GM12878 (cell line): ENCODE data around the gene RPS28. TPM values are rescaled to one million over a fixed set of nuclear protein-coding genes. Genes with fewer than 3 reads are reported as not detected.

Source experiments
- BACH1 ChIP-seq: fragments of 450-650 bp; IDR thresholded peaks from 2 replicates; pipeline ENCODE4 v1.6.1; 2017; ENCODE audit warnings: mild to moderate bottlenecking, borderline replicate concordance
- CBX3 ChIP-seq: fragments of 200-600 bp; sonication (generic); IDR thresholded peaks from 2 replicates; pipeline ENCODE4 v1.6.1; 2016; ENCODE audit warnings: low read depth, borderline replicate concordance
- EGR1 ChIP-seq, 2 experiments: IDR thresholded peaks; 1 replicate in 1 of 2; 2 replicates in 1 of 2; pipeline ENCODE4 v1.6.1; 2011 to 2012; ENCODE audit warnings: low read depth in 2 of 2, low read length in 2 of 2, borderline replicate concordance in 1 of 2, mild to moderate bottlenecking in 1 of 2, moderate library complexity in 1 of 2
- FOXM1 ChIP-seq: IDR thresholded peaks from 2 replicates; pipeline ENCODE4 v1.6.1; 2012; ENCODE audit warnings: low read depth, mild to moderate bottlenecking, inconsistent platforms, low read length, moderate library complexity
- HDAC2 ChIP-seq: fragments of 200-600 bp; sonication (generic); IDR thresholded peaks from 2 replicates; pipeline ENCODE4 v1.6.1; 2017
- HDAC6 ChIP-seq: fragments of 200-600 bp; sonication (generic); IDR thresholded peaks from one replicate; pipeline ENCODE4 v1.8.0; 2017; ENCODE audit warnings: antibody characterized with exemption; ENCODE audit not compliant: unreplicated experiment
- HSF1 ChIP-seq: fragments of 150-350 bp; IDR thresholded peaks from 2 replicates; pipeline ENCODE4 v1.6.1; 2014; ENCODE audit warnings: mild to moderate bottlenecking, low read depth, low read length
- IKZF1 ChIP-seq: fragments of 450-650 bp; conservative IDR thresholded peaks from 2 replicates; pipeline ENCODE4 v1.6.1; 2017; ENCODE audit warnings: antibody characterized with exemption, mild to moderate bottlenecking
- IRF4 ChIP-seq: IDR thresholded peaks from 2 replicates; pipeline ENCODE4 v1.6.1; 2011; ENCODE audit warnings: low read depth, low read length
- KDM1A ChIP-seq: fragments of 200-600 bp; sonication (generic); IDR thresholded peaks from 2 replicates; pipeline ENCODE4 v1.6.1; 2016; ENCODE audit warnings: borderline replicate concordance
- MTA2 ChIP-seq: fragments of 450-650 bp; IDR thresholded peaks from 2 replicates; pipeline ENCODE4 v1.6.1; 2016; ENCODE audit warnings: low read depth, mild to moderate bottlenecking, moderate library complexity
- NR2F1 ChIP-seq: fragments of 450-650 bp; conservative IDR thresholded peaks from 2 replicates; pipeline ENCODE4 v1.6.1; 2017; ENCODE audit warnings: mild to moderate bottlenecking
- POU2F2 ChIP-seq: IDR thresholded peaks from 3 replicates; pipeline ENCODE4 v1.6.1; 2011; ENCODE audit warnings: low read depth, mild to moderate bottlenecking, low read length, borderline replicate concordance
- RAD21 ChIP-seq: IDR thresholded peaks from 2 replicates; pipeline ENCODE4 v1.6.1; 2011; ENCODE audit warnings: mild to moderate bottlenecking, low read depth, low read length, moderate library complexity; ENCODE audit not compliant: insufficient read depth
- RCOR1 ChIP-seq: conservative IDR thresholded peaks from 2 replicates; pipeline ENCODE4 v1.6.1; 2012; ENCODE audit warnings: low read depth, low read length, improper control_type of control experiment
- SUPT20H ChIP-seq: IDR thresholded peaks from 2 replicates; pipeline ENCODE4 v1.6.1; 2011; ENCODE audit warnings: low read depth, mild to moderate bottlenecking, low read length, moderate library complexity, borderline replicate concordance; ENCODE audit not compliant: control insufficient read depth
- ZBTB11 ChIP-seq: fragments of 450-650 bp; formaldehyde crosslinking; IDR thresholded peaks from 2 replicates; pipeline ENCODE4 v1.5.0; 2022; ENCODE audit warnings: mild to moderate bottlenecking, missing genetic modification characterization
- ZSCAN29 ChIP-seq: fragments of 450-650 bp; IDR thresholded peaks from 2 replicates; pipeline ENCODE4 v1.6.1; 2017; ENCODE audit warnings: mild to moderate bottlenecking, moderate library complexity
- polyA plus RNA-seq, 11 experiments: library from polyadenylated mRNA; depleted of rRNA in 4 of 11; unstranded in 6 of 11; stranded (reverse) in 5 of 11; fragments of >200 nt; fragmentation: Nextera tagmentation in 4 of 11; fragmentation: Illumina TruSeq in 1 of 11; extraction: Ambion mirVana in 4 of 11; extraction: Trizol in 1 of 11; gene quantifications; 1 replicate in 1 of 11; 2 replicates in 10 of 11; pipeline versions ENCODE4 v1.2.1 to v1.2.3, GENCODE V29; 2011 to 2016; ENCODE audit warnings: inconsistent platforms in 2 of 11, missing spikeins in 2 of 11, low read depth in 1 of 11
- total RNA-seq, 4 experiments: library from RNA; depleted of rRNA in 3 of 4; stranded (reverse); fragments of >200 nt in 3 of 4; fragmentation: Illumina TruSeq in 1 of 4; extraction: Trizol in 1 of 4; gene quantifications; 2 replicates each; pipeline versions ENCODE4 v1.2.1 to v1.2.3, GENCODE V29; 2013 to 2021
- TF ChIP-seq, protein P1 (sequence below): fragments of 450-650 bp; IDR thresholded peaks from 2 replicates; pipeline ENCODE4 v1.6.1; 2016; ENCODE audit warnings: mild to moderate bottlenecking, moderate library complexity, borderline replicate concordance
- TF ChIP-seq, protein P2 (sequence below): fragments of 450-650 bp; IDR thresholded peaks from 2 replicates; pipeline ENCODE4 v1.6.1; 2014; ENCODE audit warnings: mild to moderate bottlenecking

Gene RPS28
- total and polyA plus RNA-seq, 10 of the 15 experiments (the other 5 are each of a cell fraction or from before 2014, with no cell fraction given), result 422 to 3,905 (median 1,580) TPM

- TF ChIP-seq, protein P1, sequence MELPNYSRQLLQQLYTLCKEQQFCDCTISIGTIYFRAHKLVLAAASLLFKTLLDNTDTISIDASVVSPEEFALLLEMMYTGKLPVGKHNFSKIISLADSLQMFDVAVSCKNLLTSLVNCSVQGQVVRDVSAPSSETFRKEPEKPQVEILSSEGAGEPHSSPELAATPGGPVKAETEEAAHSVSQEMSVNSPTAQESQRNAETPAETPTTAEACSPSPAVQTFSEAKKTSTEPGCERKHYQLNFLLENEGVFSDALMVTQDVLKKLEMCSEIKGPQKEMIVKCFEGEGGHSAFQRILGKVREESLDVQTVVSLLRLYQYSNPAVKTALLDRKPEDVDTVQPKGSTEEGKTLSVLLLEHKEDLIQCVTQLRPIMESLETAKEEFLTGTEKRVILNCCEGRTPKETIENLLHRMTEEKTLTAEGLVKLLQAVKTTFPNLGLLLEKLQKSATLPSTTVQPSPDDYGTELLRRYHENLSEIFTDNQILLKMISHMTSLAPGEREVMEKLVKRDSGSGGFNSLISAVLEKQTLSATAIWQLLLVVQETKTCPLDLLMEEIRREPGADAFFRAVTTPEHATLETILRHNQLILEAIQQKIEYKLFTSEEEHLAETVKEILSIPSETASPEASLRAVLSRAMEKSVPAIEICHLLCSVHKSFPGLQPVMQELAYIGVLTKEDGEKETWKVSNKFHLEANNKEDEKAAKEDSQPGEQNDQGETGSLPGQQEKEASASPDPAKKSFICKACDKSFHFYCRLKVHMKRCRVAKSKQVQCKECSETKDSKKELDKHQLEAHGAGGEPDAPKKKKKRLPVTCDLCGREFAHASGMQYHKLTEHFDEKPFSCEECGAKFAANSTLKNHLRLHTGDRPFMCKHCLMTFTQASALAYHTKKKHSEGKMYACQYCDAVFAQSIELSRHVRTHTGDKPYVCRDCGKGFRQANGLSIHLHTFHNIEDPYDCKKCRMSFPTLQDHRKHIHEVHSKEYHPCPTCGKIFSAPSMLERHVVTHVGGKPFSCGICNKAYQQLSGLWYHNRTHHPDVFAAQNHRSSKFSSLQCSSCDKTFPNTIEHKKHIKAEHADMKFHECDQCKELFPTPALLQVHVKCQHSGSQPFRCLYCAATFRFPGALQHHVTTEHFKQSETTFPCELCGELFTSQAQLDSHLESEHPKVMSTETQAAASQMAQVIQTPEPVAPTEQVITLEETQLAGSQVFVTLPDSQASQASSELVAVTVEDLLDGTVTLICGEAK, result no peak
- TF ChIP-seq IKZF1 (no peak), SUPT20H (no peak), FOXM1 (peak; percentile 47; the same call in 1 of the 2 replicates), POU2F2 (no peak), HSF1 (no peak), MTA2 (no peak), ZBTB11 (CRISPR knock-in tag) (no peak), KDM1A (no peak), IRF4 (no peak), HDAC6 (no peak), HDAC2 (no peak), BACH1 (0 out of 2 replicates have a peak, but pooled peaks have one; percentile 14), EGR1 (IDR thresholded peaks at IDR 0.05; ENCODE audit: borderline replicate concordance in 1 of 2, low read depth in 2 of 2, low read length in 2 of 2) (peak in 1 of 2 experiments; percentile 53; a peak in 1 of 3 replicates), RCOR1 (no peak), ZSCAN29 (no peak), CBX3 (no peak), RAD21 (peak; percentile 10; the same call in 1 of the 2 replicates), NR2F1 (0 out of 2 replicates have a peak, but pooled peaks have one; percentile 16)
- TF ChIP-seq, protein P2, sequence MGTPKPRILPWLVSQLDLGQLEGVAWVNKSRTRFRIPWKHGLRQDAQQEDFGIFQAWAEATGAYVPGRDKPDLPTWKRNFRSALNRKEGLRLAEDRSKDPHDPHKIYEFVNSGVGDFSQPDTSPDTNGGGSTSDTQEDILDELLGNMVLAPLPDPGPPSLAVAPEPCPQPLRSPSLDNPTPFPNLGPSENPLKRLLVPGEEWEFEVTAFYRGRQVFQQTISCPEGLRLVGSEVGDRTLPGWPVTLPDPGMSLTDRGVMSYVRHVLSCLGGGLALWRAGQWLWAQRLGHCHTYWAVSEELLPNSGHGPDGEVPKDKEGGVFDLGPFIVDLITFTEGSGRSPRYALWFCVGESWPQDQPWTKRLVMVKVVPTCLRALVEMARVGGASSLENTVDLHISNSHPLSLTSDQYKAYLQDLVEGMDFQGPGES, result no peak
Measured at GRCh38 chr19:8324186-8325050, 3.1 kb downstream of the RPS28 start (continued).
